ENCODE results near the gene PPP6R2. TPM values are rescaled to one million over a fixed set of nuclear protein-coding genes. Genes with fewer than 3 reads are reported as not detected.

The PPP6R2 gene
- polyA plus RNA-seq, 1 experiment: 46.4 TPM

DNA sequence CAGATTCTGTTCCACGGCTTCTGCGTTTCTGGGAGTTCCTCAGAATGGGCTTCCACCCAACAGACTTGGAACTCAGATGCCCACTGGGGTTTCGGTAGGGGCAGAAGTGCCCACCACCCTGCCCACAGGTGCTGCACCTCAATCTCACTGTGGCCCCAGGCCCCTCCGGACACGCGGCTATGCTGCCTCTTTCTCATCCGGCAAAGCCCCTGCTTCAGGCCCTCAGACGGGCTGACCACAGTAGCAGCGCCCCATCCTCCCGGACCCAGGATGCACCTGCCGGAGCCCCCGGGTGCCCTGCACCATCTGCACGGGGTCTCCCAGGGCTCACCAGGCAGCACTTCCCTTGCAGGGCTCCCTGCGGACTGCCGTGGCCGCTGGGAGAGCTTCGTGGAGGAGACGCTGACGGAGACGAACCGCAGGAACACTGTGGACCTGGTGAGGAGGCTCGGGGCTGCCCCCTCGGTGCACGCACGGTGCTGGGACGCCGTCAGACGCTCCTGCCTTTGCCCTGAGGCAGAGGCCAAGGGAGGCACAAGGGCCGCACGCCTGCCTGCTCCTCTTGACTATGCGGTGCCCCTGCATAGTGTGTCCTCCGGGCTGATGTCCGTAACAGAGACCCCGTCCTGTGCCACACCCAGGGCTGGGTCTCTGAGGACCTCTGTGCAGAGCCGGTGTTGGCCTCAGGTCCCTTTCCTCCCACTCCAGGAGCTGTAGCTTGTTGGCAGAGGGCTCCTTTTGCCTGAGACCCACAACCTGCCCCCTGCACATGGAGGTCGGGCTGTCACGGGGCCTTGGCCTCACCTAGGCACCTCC, 93.1 kb downstream of the PPP6R2 start:
- TF ChIP-seq CTCF (IDR thresholded peaks at IDR 0.05; ENCODE audit: insufficient read depth, low read depth, low read length): no peak
- CTCF ChIA-PET: no interaction called here
- no peak for DNase-seq (ENCODE audit: low read depth)
- Histone ChIP-seq H3K4me3 (ENCODE audit: low read depth, low read length) (no peak overlapping the region), H3K36me3 (ENCODE audit: control insufficient read depth, insufficient read depth, low read length) (peaks cover 55% of the 10 kb centered on the region), H3K27me3 (ENCODE audit: control insufficient read depth, insufficient read depth, low read length) (no peaks in the 10 kb centered on the region)
- POLR2A ChIA-PET: no interaction called here

GRCh38 chr22:50436841-50437341, 93.8 kb downstream of the PPP6R2 start:
- DNase-seq (ENCODE audit: low read depth): no peak
- POLR2A ChIA-PET: no interaction called here

DNA sequence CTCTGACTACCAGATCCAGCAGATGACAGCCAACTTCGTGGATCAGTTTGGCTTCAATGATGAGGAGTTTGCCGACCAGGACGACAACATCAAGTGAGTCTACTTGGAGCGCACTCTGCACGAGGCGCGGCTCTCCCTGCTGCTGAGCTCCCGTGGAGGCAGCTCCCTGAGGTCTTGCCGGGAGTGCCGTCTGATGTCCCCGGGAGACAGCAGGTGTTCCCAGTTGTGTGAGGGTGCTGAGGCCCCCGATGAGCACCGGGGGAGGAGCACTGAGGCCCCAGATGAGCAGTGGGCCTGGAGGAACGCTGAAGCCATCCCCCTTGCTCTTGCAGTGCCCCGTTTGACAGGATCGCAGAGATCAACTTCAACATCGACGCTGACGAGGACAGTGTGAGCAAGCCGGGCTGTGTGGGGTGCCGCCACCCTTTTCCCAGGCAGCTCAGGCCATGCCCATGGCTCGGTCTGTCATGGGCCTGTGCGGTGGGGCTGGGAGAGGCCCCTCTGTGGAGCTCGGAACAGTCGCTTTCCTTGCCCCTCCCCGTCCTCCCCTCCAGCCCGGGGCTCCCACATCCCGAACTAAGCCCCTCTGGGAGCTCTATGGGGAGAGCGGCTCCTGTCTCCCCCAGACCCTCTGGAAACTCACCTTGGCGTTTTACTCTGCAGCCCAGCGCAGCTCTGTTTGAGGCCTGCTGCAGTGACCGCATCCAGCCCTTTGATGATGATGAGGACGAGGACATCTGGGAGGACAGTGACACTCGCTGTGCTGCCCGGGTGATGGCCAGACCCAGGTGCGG, 94.6 kb downstream of the PPP6R2 start:
- POLR2A ChIA-PET: interaction anchor here (0.5 kb wide), 1 partner anchor 128 kb away, joined by 25 read pairs; no protein-coding TSS in a partner anchor
- Histone ChIP-seq H3K4me3 (ENCODE audit: low read depth, low read length) (no peak overlapping the region), H3K27me3 (ENCODE audit: control insufficient read depth, insufficient read depth, low read length) (no peaks in the 10 kb centered on the region), H3K36me3 (ENCODE audit: control insufficient read depth, insufficient read depth, low read length) (peaks cover 42% of the 10 kb centered on the region)
- CTCF ChIA-PET: interaction anchor here (0.6 to 1.3 kb wide), 3 partner anchors 65 to 246 kb away, joined by 3 to 5 read pairs (median 4); no protein-coding TSS in a partner anchor
- no peak for DNase-seq (ENCODE audit: low read depth)
- no peak for TF ChIP-seq CTCF (IDR thresholded peaks at IDR 0.05; ENCODE audit: insufficient read depth, low read depth, low read length)

More at GRCh38 chr22:50436841-50437341, 93.8 kb downstream of the PPP6R2 start:
- Histone ChIP-seq H3K4me3 (ENCODE audit: low read depth, low read length) (no peak overlapping the region), H3K36me3 (ENCODE audit: control insufficient read depth, insufficient read depth, low read length) (peaks cover 50% of the 10 kb centered on the region), H3K27me3 (ENCODE audit: control insufficient read depth, insufficient read depth, low read length) (no peaks in the 10 kb centered on the region)
- CTCF ChIA-PET: no interaction called here
- TF ChIP-seq CTCF (IDR thresholded peaks at IDR 0.05; ENCODE audit: insufficient read depth, low read depth, low read length): no peak

GRCh38 chr22:50438305-50439275, 95.5 kb downstream of the PPP6R2 start:
- CTCF ChIA-PET: interaction anchor here (0.6 to 1.3 kb wide), 2 partner anchors 64 to 182 kb away, joined by 3 to 5 read pairs; no protein-coding TSS in a partner anchor
- no peak for DNase-seq (ENCODE audit: low read depth)
- no peak for TF ChIP-seq CTCF (IDR thresholded peaks at IDR 0.05; ENCODE audit: insufficient read depth, low read depth, low read length)
- H3K36me3 ChIP-seq (ENCODE audit: control insufficient read depth, insufficient read depth, low read length): peaks cover 40% of the 10 kb centered on the region
- H3K4me3 ChIP-seq (ENCODE audit: low read depth, low read length): no peak overlapping the region
- H3K27me3 ChIP-seq (ENCODE audit: control insufficient read depth, insufficient read depth, low read length): no peaks in the 10 kb centered on the region
- POLR2A ChIA-PET: interaction anchor here (0.5 kb wide), 1 partner anchor 129 kb away, joined by 25 read pairs; no protein-coding TSS in a partner anchor

All from BJ (cell line).